Measurements from ENCODE around the gene ZNF488.

DNA sequence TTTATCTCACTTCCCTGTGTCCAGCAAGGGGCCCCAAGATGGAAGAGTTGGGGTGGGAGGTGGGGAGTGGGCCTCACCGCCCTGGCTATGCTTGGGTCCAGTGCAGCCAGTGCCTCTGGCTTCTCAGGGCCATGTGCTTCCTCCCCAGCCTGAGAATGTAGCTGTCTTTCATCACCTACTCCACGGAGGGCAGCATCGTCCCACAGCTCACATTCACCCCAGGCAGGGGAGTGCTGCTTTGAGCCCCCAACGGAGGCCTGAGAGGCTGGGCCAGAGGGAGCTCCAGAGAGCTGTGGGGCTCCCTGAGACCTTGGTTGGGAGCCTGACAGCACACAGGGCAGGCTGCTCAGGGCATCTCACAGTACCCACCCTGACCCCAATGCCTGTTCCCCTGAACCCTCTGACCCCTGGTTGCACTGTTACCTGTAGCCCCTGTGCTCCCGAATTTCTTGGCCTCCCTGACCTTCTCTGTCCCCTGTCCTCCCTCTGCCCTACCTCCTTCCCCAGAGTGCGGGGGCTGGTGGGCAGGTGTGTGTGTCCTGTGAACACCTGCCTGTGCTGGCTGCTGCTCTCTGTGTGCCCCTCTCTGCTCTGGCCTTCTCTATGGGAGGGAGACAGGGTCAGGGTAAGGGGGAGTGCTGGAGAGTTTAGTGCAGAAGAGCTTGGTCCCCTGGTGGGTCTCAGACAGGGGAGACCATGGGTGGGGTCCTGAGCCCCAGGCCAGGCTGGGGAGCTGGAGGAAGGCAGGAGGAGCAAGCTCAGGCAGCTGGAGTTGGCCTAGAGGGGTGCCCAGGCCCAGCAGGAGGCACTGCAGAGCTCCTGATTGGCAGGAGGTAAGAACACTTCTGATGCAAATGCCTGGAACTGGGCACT lies 19.6 kb upstream of the ZNF488 start:
- TF ChIP-seq EP300 (IDR thresholded peaks at IDR 0.05): no peak
- TF ChIP-seq, protein P1, sequence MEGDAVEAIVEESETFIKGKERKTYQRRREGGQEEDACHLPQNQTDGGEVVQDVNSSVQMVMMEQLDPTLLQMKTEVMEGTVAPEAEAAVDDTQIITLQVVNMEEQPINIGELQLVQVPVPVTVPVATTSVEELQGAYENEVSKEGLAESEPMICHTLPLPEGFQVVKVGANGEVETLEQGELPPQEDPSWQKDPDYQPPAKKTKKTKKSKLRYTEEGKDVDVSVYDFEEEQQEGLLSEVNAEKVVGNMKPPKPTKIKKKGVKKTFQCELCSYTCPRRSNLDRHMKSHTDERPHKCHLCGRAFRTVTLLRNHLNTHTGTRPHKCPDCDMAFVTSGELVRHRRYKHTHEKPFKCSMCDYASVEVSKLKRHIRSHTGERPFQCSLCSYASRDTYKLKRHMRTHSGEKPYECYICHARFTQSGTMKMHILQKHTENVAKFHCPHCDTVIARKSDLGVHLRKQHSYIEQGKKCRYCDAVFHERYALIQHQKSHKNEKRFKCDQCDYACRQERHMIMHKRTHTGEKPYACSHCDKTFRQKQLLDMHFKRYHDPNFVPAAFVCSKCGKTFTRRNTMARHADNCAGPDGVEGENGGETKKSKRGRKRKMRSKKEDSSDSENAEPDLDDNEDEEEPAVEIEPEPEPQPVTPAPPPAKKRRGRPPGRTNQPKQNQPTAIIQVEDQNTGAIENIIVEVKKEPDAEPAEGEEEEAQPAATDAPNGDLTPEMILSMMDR (IDR thresholded peaks at IDR 0.05): no peak
- no peak for TF ChIP-seq POLR2A (IDR thresholded peaks at IDR 0.05)

Data from suprapubic skin (tissue), 3 donors.